Measurements from ENCODE around the gene IL17B. TPM values are rescaled to one million over a fixed set of nuclear protein-coding genes. Genes with fewer than 3 reads are reported as not detected.

IL17B gene
- polyA plus RNA-seq, 1 donor (not counting 4 experiments of a cell fraction or from before 2014, with no cell fraction given): not detected

- Histone ChIP-seq H3K4me2 (ENCODE audit: control insufficient read depth, extremely low read depth, insufficient read depth, low read depth, low read length) (no peak overlapping the region), H3K9me1 (ENCODE audit: control insufficient read depth, extremely low read depth, insufficient read depth, low read length) (peaks cover 2% of the 10 kb centered on the region), H3K27ac (ENCODE audit: control insufficient read depth, insufficient read depth, low read length) (no peak overlapping the region), H3K4me3 (ENCODE audit: control insufficient read depth in 2 of 3, extremely low read depth in 1 of 3, insufficient read depth in 2 of 3, low read depth in 1 of 3, low read length in 3 of 3) (no peak overlapping the region), H3K36me3 (ENCODE audit: control insufficient read depth in 2 of 2, extremely low read depth in 1 of 2, insufficient read depth in 2 of 2, low read length in 2 of 2) (peaks cover 2 to 5% of the 10 kb centered on the region in 2 experiments), H3K9ac (ENCODE audit: control insufficient read depth, extremely low read depth, insufficient read depth, low read length) (no peak overlapping the region), H3K4me1 (ENCODE audit: control insufficient read depth, extremely low read depth, insufficient read depth, low read length) (peaks cover 21% of the 10 kb centered on the region), H2AFZ (ENCODE audit: control insufficient read depth, low read length) (no peak overlapping the region), H4K20me1 (ENCODE audit: control insufficient read depth, extremely low read depth, insufficient read depth, low read length) (no peaks in the 10 kb centered on the region), H3K27me3 (ENCODE audit: control insufficient read depth, extremely low read depth, insufficient read depth, low read length) (no peaks in the 10 kb centered on the region), H3K79me2 (ENCODE audit: control insufficient read depth, insufficient read depth, low read length) (no peaks in the 10 kb centered on the region), H3K9me3 (ENCODE audit: control insufficient read depth, low read depth, low read length) (no peaks in the 10 kb centered on the region)
- dilution Hi-C loops (cut with MboI; ENCODE audit: extremely low pct_ligation_motif_present, low sequenced_read_pairs): no loop called here
- no peak for DNase-seq (ENCODE audit: low read depth, low spot score)
- no peak for TF ChIP-seq CTCF (optimal IDR thresholded peaks at IDR 0.05 in 1 of 3, IDR thresholded peaks at IDR 0.05 in 1 of 3, conservative IDR thresholded peaks at IDR 0.05 in 1 of 3; ENCODE audit: extremely low read depth in 1 of 3, insufficient read depth in 2 of 3, low read length in 3 of 3)
- TF ChIP-seq EZH2 (IDR thresholded peaks at IDR 0.05; ENCODE audit: low read length): no peak
- no peak for FAIRE-seq
These were observed 50.9 kb downstream of the IL17B start for GRCh38 chr5:149328177-149328576.

GRCh38 chr5:149326611-149327010 is 52.5 kb downstream of the IL17B start:
- dilution Hi-C loops (cut with MboI; ENCODE audit: extremely low pct_ligation_motif_present, low sequenced_read_pairs): no loop called here
- Histone ChIP-seq H3K79me2 (ENCODE audit: control insufficient read depth, insufficient read depth, low read length) (no peaks in the 10 kb centered on the region), H3K4me3 (ENCODE audit: control insufficient read depth in 2 of 3, extremely low read depth in 1 of 3, insufficient read depth in 2 of 3, low read depth in 1 of 3, low read length in 3 of 3) (no peak overlapping the region), H3K27me3 (ENCODE audit: control insufficient read depth, extremely low read depth, insufficient read depth, low read length) (no peaks in the 10 kb centered on the region), H3K27ac (ENCODE audit: control insufficient read depth, insufficient read depth, low read length) (no peak overlapping the region), H3K9me1 (ENCODE audit: control insufficient read depth, extremely low read depth, insufficient read depth, low read length) (peaks cover 2% of the 10 kb centered on the region), H3K9ac (ENCODE audit: control insufficient read depth, extremely low read depth, insufficient read depth, low read length) (no peak overlapping the region), H4K20me1 (ENCODE audit: control insufficient read depth, extremely low read depth, insufficient read depth, low read length) (no peaks in the 10 kb centered on the region), H3K4me1 (ENCODE audit: control insufficient read depth, extremely low read depth, insufficient read depth, low read length) (peaks cover 21% of the 10 kb centered on the region), H3K36me3 (ENCODE audit: control insufficient read depth in 2 of 2, extremely low read depth in 1 of 2, insufficient read depth in 2 of 2, low read length in 2 of 2) (peaks cover 2 to 4% of the 10 kb centered on the region in 2 experiments), H2AFZ (ENCODE audit: control insufficient read depth, low read length) (no peak overlapping the region), H3K4me2 (ENCODE audit: control insufficient read depth, extremely low read depth, insufficient read depth, low read depth, low read length) (no peak overlapping the region), H3K9me3 (ENCODE audit: control insufficient read depth, low read depth, low read length) (no peaks in the 10 kb centered on the region)
- TF ChIP-seq CTCF (optimal IDR thresholded peaks at IDR 0.05 in 1 of 3, IDR thresholded peaks at IDR 0.05 in 1 of 3, conservative IDR thresholded peaks at IDR 0.05 in 1 of 3; ENCODE audit: extremely low read depth in 1 of 3, insufficient read depth in 2 of 3, low read length in 3 of 3) (no peak), EZH2 (IDR thresholded peaks at IDR 0.05; ENCODE audit: low read length) (no peak)
- no peak for DNase-seq (ENCODE audit: low read depth, low spot score)
- no peak for FAIRE-seq

Measured in keratinocyte (primary cell).